Breast epithelium (tissue), 4 donors: ENCODE measurements around the gene PRKAA1. TPM values are rescaled to one million over a fixed set of nuclear protein-coding genes. Genes with fewer than 3 reads are reported as not detected.
"Not testable (repeated sequence)": the region's sequence is repeated elsewhere in the genome, so short reads cannot be mapped to it uniquely, and the experiment has no call there.

ENCODE experiments used
- DNase-seq, 2 donors: peaks; one replicate each; pipeline ENCODE4 v3.0.0-alpha.2; 2019; ENCODE audit warnings: low spot score in 2 of 2
- H3K27ac ChIP-seq, 2 donors: fragments of 200-600 bp; sonication (generic) in 1 of 2; one replicate each; pipeline ENCODE4 v1.5.1; 2016 to 2019; ENCODE audit warnings: mild to moderate bottlenecking in 1 of 2
- H3K27me3 ChIP-seq, 2 donors: fragments of 200-600 bp; sonication (generic) in 1 of 2; one replicate each; pipeline versions ENCODE4 v1.5.1 to v1.6.0; 2017 to 2019; ENCODE audit warnings: control low read depth in 1 of 2, mild to moderate bottlenecking in 1 of 2
- H3K36me3 ChIP-seq: fragments of 200-600 bp; one replicate; pipeline ENCODE4 v1.5.1; 2019
- H3K4me1 ChIP-seq, 2 donors: fragments of 200-600 bp; sonication (generic); one replicate each; pipeline ENCODE4 v1.5.1; 2016 to 2019; ENCODE audit warnings: control low read depth in 1 of 2
- H3K4me3 ChIP-seq, 3 donors: fragments of 200-600 bp; sonication (generic); 1 replicate in 2 of 3; 2 replicates in 1 of 3; pipeline ENCODE4 v1.5.1; 2016 to 2019; ENCODE audit warnings: mild to moderate bottlenecking in 3 of 3, moderate library complexity in 2 of 3
- H3K9me3 ChIP-seq, 2 donors: fragments of 200-600 bp; sonication (generic) in 1 of 2; one replicate each; pipeline ENCODE4 v1.5.1; 2016 to 2019; ENCODE audit warnings: control low read depth in 1 of 2
- POLR2A ChIP-seq: fragments of 450-650 bp; IDR thresholded peaks from one replicate; pipeline ENCODE4 v1.6.1; 2016; ENCODE audit warnings: antibody characterized with exemption, mild to moderate bottlenecking, moderate library complexity
- POLR2AphosphoS5 ChIP-seq, 3 donors: sonication (generic); formaldehyde crosslinking; IDR thresholded peaks; one replicate each; pipeline ENCODE4 v1.6.1; 2017; ENCODE audit warnings: antibody characterized with exemption in 3 of 3
- intact Hi-C: fragments of 100-400 bp; cut with DNase I; formaldehyde crosslinking; loops from one replicate; pipeline ENCODE4 v1.15.1; 2023; ENCODE audit warnings: low total_unique reads
- total RNA-seq, 3 donors: library from RNA; depleted of rRNA; stranded (reverse); fragments of >200 nt; gene quantifications; one replicate each; pipeline ENCODE4 v1.1.0, GENCODE V29; 2016
- TF ChIP-seq, protein P1 (sequence below), 3 donors: fragments of 450-650 bp; IDR thresholded peaks; one replicate each; pipeline ENCODE4 v1.5.1; 2016 to 2017; ENCODE audit warnings: antibody characterized with exemption in 3 of 3, mild to moderate bottlenecking in 3 of 3, moderate library complexity in 3 of 3

Gene PRKAA1
- total RNA-seq, 3 donors from 2014 or later = 100 to 134 (median 112) TPM

GRCh38 chr5:40791715-40792139 is 6.4 kb downstream of the PRKAA1 start:
- intact Hi-C loops = no loop called here
- DNase-seq = no peak
- Histone ChIP-seq H3K27ac (no peak overlapping the region), H3K27me3 (no peaks in the 10 kb centered on the region), H3K4me3 (no peak overlapping the region), H3K4me1 (peaks cover 0 to 5% of the 10 kb centered on the region in 2 donors), H3K36me3 (no peaks in the 10 kb centered on the region), H3K9me3 (peaks cover 0 to 6% of the 10 kb centered on the region in 2 donors)
- TF ChIP-seq, protein P1, sequence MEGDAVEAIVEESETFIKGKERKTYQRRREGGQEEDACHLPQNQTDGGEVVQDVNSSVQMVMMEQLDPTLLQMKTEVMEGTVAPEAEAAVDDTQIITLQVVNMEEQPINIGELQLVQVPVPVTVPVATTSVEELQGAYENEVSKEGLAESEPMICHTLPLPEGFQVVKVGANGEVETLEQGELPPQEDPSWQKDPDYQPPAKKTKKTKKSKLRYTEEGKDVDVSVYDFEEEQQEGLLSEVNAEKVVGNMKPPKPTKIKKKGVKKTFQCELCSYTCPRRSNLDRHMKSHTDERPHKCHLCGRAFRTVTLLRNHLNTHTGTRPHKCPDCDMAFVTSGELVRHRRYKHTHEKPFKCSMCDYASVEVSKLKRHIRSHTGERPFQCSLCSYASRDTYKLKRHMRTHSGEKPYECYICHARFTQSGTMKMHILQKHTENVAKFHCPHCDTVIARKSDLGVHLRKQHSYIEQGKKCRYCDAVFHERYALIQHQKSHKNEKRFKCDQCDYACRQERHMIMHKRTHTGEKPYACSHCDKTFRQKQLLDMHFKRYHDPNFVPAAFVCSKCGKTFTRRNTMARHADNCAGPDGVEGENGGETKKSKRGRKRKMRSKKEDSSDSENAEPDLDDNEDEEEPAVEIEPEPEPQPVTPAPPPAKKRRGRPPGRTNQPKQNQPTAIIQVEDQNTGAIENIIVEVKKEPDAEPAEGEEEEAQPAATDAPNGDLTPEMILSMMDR (IDR thresholded peaks at IDR 0.05) = no peak
- TF ChIP-seq POLR2AphosphoS5 (IDR thresholded peaks at IDR 0.05) = no peak
- no peak for TF ChIP-seq POLR2A

DNA sequence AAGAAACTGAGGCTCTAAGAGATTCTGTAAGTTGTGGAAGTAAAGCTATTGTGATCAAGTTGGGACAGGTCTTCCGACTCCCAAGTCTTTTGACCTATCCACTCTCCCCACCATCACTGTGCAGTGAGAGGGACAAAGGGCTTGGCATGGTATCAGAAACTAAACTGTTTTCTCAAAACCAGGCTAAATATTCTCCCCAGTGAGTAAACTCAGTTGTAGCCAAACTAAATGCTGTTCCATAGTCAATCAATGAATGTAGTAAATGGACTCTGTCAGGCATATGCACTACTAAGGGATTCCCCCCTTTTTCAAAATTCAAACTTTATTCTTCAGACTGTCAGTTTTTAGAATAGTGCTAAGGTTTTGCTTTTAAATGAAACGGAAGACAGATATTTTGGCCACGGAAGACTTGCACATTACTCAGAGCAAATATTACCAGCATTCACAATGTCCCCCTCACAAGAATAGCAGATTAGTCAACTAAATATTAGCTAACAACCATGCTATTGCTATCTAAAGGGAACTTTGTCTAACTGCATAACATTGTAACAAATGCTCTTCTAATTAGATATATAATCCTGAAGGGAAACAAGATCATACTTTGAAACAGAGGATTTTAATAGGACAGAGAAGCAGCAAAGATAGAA is 7.1 kb downstream of the PRKAA1 start:
- Histone ChIP-seq H3K4me3 (no peak overlapping the region), H3K27ac (no peak overlapping the region), H3K9me3 (peaks cover 0 to 6% of the 10 kb centered on the region in 2 donors), H3K4me1 (peaks cover 0 to 5% of the 10 kb centered on the region in 2 donors), H3K36me3 (no peaks in the 10 kb centered on the region), H3K27me3 (no peaks in the 10 kb centered on the region)
- TF ChIP-seq POLR2AphosphoS5 (IDR thresholded peaks at IDR 0.05) (no peak), POLR2A (no peak)
- TF ChIP-seq, protein P1 (IDR thresholded peaks at IDR 0.05) = no peak
- DNase-seq = no peak
- intact Hi-C loops = no loop called here

DNA sequence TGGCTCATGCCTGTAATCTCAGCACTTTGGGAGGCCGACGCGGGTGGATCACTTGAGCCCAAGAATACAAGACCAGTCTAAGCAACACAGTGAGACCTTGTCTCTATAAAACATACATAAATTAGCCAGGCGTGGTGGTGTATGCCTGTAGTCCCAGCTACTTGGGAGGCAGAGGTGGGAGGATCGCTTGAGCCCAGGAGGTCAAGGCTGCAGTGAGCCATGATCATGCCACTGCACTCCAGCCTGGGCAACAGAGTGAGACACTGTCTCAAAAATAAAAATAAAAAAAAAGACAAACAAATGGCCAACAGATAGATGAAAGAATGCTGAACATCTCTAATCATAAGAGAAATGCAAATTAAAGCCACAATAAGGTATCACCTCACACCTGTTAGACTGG is 9.2 kb downstream of the PRKAA1 start:
- H3K27me3 ChIP-seq, H3K4me1 ChIP-seq: not testable (repeated sequence)

DNA sequence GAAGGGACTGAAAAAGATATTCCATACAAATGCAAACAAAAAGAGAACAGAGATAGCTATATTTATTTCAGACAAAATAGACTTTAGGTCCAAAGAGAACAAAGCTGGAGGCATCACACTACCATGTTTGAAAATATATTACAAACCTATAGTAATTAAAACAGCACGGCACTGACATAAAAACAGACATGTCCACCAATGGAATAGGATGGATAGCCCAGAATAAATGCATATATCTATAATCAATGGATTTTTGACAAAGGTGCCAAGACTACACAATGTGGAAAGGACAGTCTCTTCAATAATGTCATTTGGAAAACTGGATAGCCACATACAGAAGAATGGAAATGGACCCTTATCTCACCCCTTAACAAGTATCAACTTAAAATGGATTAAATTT is 10.2 kb downstream of the PRKAA1 start:
- TF ChIP-seq POLR2AphosphoS5 (IDR thresholded peaks at IDR 0.05) (no peak), POLR2A (no peak)
- TF ChIP-seq, protein P1 (IDR thresholded peaks at IDR 0.05) = no peak
- H3K27ac ChIP-seq = no peak overlapping the region
- H3K36me3 ChIP-seq = no peaks in the 10 kb centered on the region
- H3K4me1 ChIP-seq = no peaks in the 10 kb centered on the region
- H3K27me3 ChIP-seq = no peaks in the 10 kb centered on the region
- peaks cover 0 to 6% of the 10 kb centered on the region in 2 donors for H3K9me3 ChIP-seq
- no peak overlapping the region for H3K4me3 ChIP-seq
- intact Hi-C loops = no loop called here
- DNase-seq = no peak

More for the DNA sequence above, 9.2 kb downstream of the PRKAA1 start:
- H3K27ac ChIP-seq, H3K36me3 ChIP-seq, intact Hi-C loops, H3K4me3 ChIP-seq, DNase-seq, H3K9me3 ChIP-seq: not testable (repeated sequence)

GRCh38 chr5:40786664-40787063 is 11.5 kb downstream of the PRKAA1 start:
- not testable (repeated sequence) for H3K27ac ChIP-seq, H3K27me3 ChIP-seq

GRCh38 chr5:40784916-40785315 is 13.3 kb downstream of the PRKAA1 start:
- peaks cover 0 to 4% of the 10 kb centered on the region in 2 donors for H3K4me1 ChIP-seq
- no peak overlapping the region for H3K4me3 ChIP-seq
- H3K9me3 ChIP-seq = peaks cover 0 to 6% of the 10 kb centered on the region in 2 donors
- DNase-seq = no peak
- TF ChIP-seq POLR2AphosphoS5 (IDR thresholded peaks at IDR 0.05) (no peak), POLR2A (no peak)
- TF ChIP-seq, protein P1 (IDR thresholded peaks at IDR 0.05) = no peak
- intact Hi-C loops = no loop called here
- H3K36me3 ChIP-seq = no peaks in the 10 kb centered on the region
- no peak overlapping the region for H3K27ac ChIP-seq
- no peaks in the 10 kb centered on the region for H3K27me3 ChIP-seq

More at GRCh38 chr5:40786664-40787063, 11.5 kb downstream of the PRKAA1 start:
- intact Hi-C loops, DNase-seq, H3K4me1 ChIP-seq, H3K4me3 ChIP-seq, H3K9me3 ChIP-seq, H3K36me3 ChIP-seq: not testable (repeated sequence)
